ENCODE data around the gene ARID1A. TPM values are rescaled to one million over a fixed set of nuclear protein-coding genes. Genes with fewer than 3 reads are reported as not detected.
"Not testable (repeated sequence)": the region's sequence is repeated elsewhere in the genome, so short reads cannot be mapped to it uniquely, and the experiment has no call there.

ARID1A gene
- total RNA-seq, 4 donors from 2014 or later, result 43.4 to 72.0 (median 53.1) TPM

GRCh38 chr1:26724118-26724517 lies 28.3 kb downstream of the ARID1A start:
- in situ Hi-C loops (cut with MboI; ENCODE audit: low pct_ligation_motif_present in 1 of 4, low pct_unique_long_range_greater_than_20kb in 1 of 4, low sequenced_read_pairs in 3 of 4), result no loop called here
- Histone ChIP-seq H3K9me3 (no peaks in the 10 kb centered on the region), H3K27me3 (no peaks in the 10 kb centered on the region), H3K4me3 (no peak overlapping the region), H3K27ac (peak overlapping the region; percentile 68 to 84 (median 73)), H3K4me1 (peaks cover 41 to 89% (median 63%) of the 10 kb centered on the region in 4 donors), H3K36me3 (no peaks in the 10 kb centered on the region)
- TF ChIP-seq EP300 (IDR thresholded peaks at IDR 0.05; ENCODE audit: low read depth) (no peak), POLR2A (IDR thresholded peaks at IDR 0.05) (no peak), POLR2AphosphoS5 (IDR thresholded peaks at IDR 0.05) (no peak)
- WGBS, 2 donors (ENCODE audit: low coverage in 1 of 2), result 32 to 67% methylated on average over 1 to 2 of the region's 2 CpGs
- no peak for DNase-seq
- intact Hi-C loops (cut with DNase I; ENCODE audit: low total_unique reads), result loop anchor here (10.0 kb wide), 1 partner anchor 141 kb away; the partner anchor contains the start of gene SFN

- H3K9me3 ChIP-seq, result no peaks in the 10 kb centered on the region
- WGBS, 2 donors (ENCODE audit: low coverage in 1 of 2), result 26 to 33% methylated on average over 1 of the region's 1 CpG
- in situ Hi-C loops (cut with MboI; ENCODE audit: low pct_ligation_motif_present in 1 of 4, low pct_unique_long_range_greater_than_20kb in 1 of 4, low sequenced_read_pairs in 3 of 4), result no loop called here
- DNase-seq, result no peak
- peaks cover 0 to 5% (median under 1%) of the 10 kb centered on the region in 4 donors for H3K36me3 ChIP-seq
- H3K27me3 ChIP-seq, result no peaks in the 10 kb centered on the region
- H3K4me1 ChIP-seq, result peaks cover 39 to 83% (median 61%) of the 10 kb centered on the region in 4 donors
- no peak for TF ChIP-seq POLR2AphosphoS5 (IDR thresholded peaks at IDR 0.05)
- no peak for TF ChIP-seq EP300 (IDR thresholded peaks at IDR 0.05; ENCODE audit: low read depth)
- TF ChIP-seq POLR2A (IDR thresholded peaks at IDR 0.05), result no peak
- no peak for TF ChIP-seq CTCF (IDR thresholded peaks at IDR 0.05)
- intact Hi-C loops (cut with DNase I; ENCODE audit: low total_unique reads), result loop anchor here (10.0 kb wide), 1 partner anchor 140 kb away; the partner anchor contains the start of gene SFN
- H3K4me3 ChIP-seq, result no peak overlapping the region
- peak overlapping the region in 2 of 4 donors; percentile 68 to 70 for H3K27ac ChIP-seq
These were observed 29.1 kb downstream of the ARID1A start for GRCh38 chr1:26724926-26725325.

GRCh38 chr1:26725904-26726303 lies 30.1 kb downstream of the ARID1A start:
- H3K4me3 ChIP-seq; H3K9me3 ChIP-seq; in situ Hi-C loops (cut with MboI; ENCODE audit: low pct_ligation_motif_present in 1 of 4, low pct_unique_long_range_greater_than_20kb in 1 of 4, low sequenced_read_pairs in 3 of 4); H3K27ac ChIP-seq; H3K27me3 ChIP-seq; DNase-seq: not testable (repeated sequence)
- WGBS, 2 donors (ENCODE audit: low coverage in 1 of 2), result 70 to 89% methylated on average over 4 to 14 of the region's 14 CpGs
- H3K4me1 ChIP-seq, result peaks cover 36 to 73% (median 53%) of the 10 kb centered on the region in 4 donors
- H3K36me3 ChIP-seq, result peaks cover 0 to 13% (median 3%) of the 10 kb centered on the region in 4 donors
- intact Hi-C loops (cut with DNase I; ENCODE audit: low total_unique reads), result loop anchor here (10.0 kb wide), 1 partner anchor 139 kb away; the partner anchor contains the start of gene SFN

- 100% methylated on average over 1 of the region's 1 CpG for WGBS, 2 donors (ENCODE audit: low coverage in 1 of 2)
- H3K4me3 ChIP-seq, result no peak overlapping the region
- intact Hi-C loops (cut with DNase I; ENCODE audit: low total_unique reads), result loop anchor here (10.0 kb wide), 1 partner anchor 138 kb away; the partner anchor contains the start of gene SFN
- no peaks in the 10 kb centered on the region for H3K27me3 ChIP-seq
- TF ChIP-seq POLR2A (IDR thresholded peaks at IDR 0.05) (no peak), EP300 (IDR thresholded peaks at IDR 0.05; ENCODE audit: low read depth) (no peak), POLR2AphosphoS5 (IDR thresholded peaks at IDR 0.05) (no peak)
- H3K9me3 ChIP-seq, result no peaks in the 10 kb centered on the region
- peaks cover 0 to 22% (median 6%) of the 10 kb centered on the region in 4 donors for H3K36me3 ChIP-seq
- DNase-seq, result no peak
- peaks cover 36 to 64% (median 44%) of the 10 kb centered on the region in 4 donors for H3K4me1 ChIP-seq
- no peak overlapping the region for H3K27ac ChIP-seq
- in situ Hi-C loops (cut with MboI; ENCODE audit: low pct_ligation_motif_present in 1 of 4, low pct_unique_long_range_greater_than_20kb in 1 of 4, low sequenced_read_pairs in 3 of 4), result no loop called here
These were observed 31.0 kb downstream of the ARID1A start for GRCh38 chr1:26726784-26727183.

GRCh38 chr1:26727476-26727875 lies 31.7 kb downstream of the ARID1A start:
- in situ Hi-C loops (cut with MboI; ENCODE audit: low pct_ligation_motif_present in 1 of 4, low pct_unique_long_range_greater_than_20kb in 1 of 4, low sequenced_read_pairs in 3 of 4), result no loop called here
- Histone ChIP-seq H3K36me3 (peaks cover 0 to 27% (median 9%) of the 10 kb centered on the region in 4 donors), H3K4me1 (peaks cover 31 to 58% (median 37%) of the 10 kb centered on the region in 4 donors)

More at GRCh38 chr1:26727476-26727875, 31.7 kb downstream of the ARID1A start:
- Histone ChIP-seq H3K4me3 (no peak overlapping the region), H3K27ac (no peak overlapping the region), H3K27me3 (no peaks in the 10 kb centered on the region), H3K9me3 (no peaks in the 10 kb centered on the region)
- DNase-seq, result no peak
- intact Hi-C loops (cut with DNase I; ENCODE audit: low total_unique reads), result loop anchor here (10.0 kb wide), 1 partner anchor 137 kb away; the partner anchor contains the start of gene SFN
- TF ChIP-seq POLR2AphosphoS5 (IDR thresholded peaks at IDR 0.05), result no peak
- no peak for TF ChIP-seq CTCF (IDR thresholded peaks at IDR 0.05)
- TF ChIP-seq POLR2A (IDR thresholded peaks at IDR 0.05), result no peak
- no peak for TF ChIP-seq EP300 (IDR thresholded peaks at IDR 0.05; ENCODE audit: low read depth)
